K562 (cell line): ENCODE data around the gene ATG4D. TPM values are rescaled to one million over a fixed set of nuclear protein-coding genes. Genes with fewer than 3 reads are reported as not detected.

ENCODE experiments used
- ATAC-seq: fragments of 200-7000 bp; cut with Tn5 transposase; 3 replicates; pipeline ENCODE4 v1.9.1; 2020; ENCODE audit warnings: moderate library complexity
- BruUV-seq: library from RNA; stranded (reverse); fragments of 400-500 nt; replicated peaks from 2 replicates; lab custom pipeline; 2021; lab: Mats Ljungman, UMichigan
- CTCF ChIA-PET: fragments of 300-600 bp; formaldehyde crosslinking; extraction: SDS; loops from one replicate; lab custom pipeline; 2021; ENCODE audit warnings: low intra/inter-chr PET ratio; lab: Yijun Ruan, JAX
- POLR2A ChIA-PET: fragments of 300-600, 350-650 bp; sonication (Branson Sonifier 250); formaldehyde crosslinking; extraction: SDS; loops from one replicate; lab custom pipeline; 2021; ENCODE audit warnings: antibody characterized with exemption, inconsistent platforms; lab: Yijun Ruan, JAX
- DNase-seq, 4 experiments: peaks; one replicate each; pipeline versions ENCODE4 v3.0.0 to v3.0.0-alpha.2; 2011 to 2018; ENCODE audit warnings: low spot score in 3 of 4, mixed read lengths in 3 of 4; ENCODE audit errors: extremely low read depth in 1 of 4
- FAIRE-seq: peaks from 2 replicates; lab custom pipeline; 2011; peaks lifted over from hg19 to GRCh38; lab: Jason Lieb, UNC
- H2AFZ ChIP-seq: 2 replicates; pipeline ENCODE4 v1.6.0; 2011; ENCODE audit warnings: low read depth, low read length, control low read depth, inconsistent platforms
- H3K27ac ChIP-seq: fragments of 200-600 bp; 3 replicates; pipeline ENCODE4 v1.8.0; 2011; ENCODE audit warnings: low read depth, mild to moderate bottlenecking, control low read depth, inconsistent platforms, low read length, moderate library complexity, mixed read lengths; ENCODE audit errors: extremely low read depth
- H3K27me3 ChIP-seq, 2 experiments: fragments of 300-600 bp in 1 of 2; 2 replicates in 1 of 2; 3 replicates in 1 of 2; pipeline versions ENCODE4 v1.6.0 to v1.8.0; 2011; ENCODE audit warnings: inconsistent platforms in 2 of 2, low read length in 2 of 2, mild to moderate bottlenecking in 1 of 2, mixed read lengths in 1 of 2, moderate library complexity in 1 of 2; ENCODE audit not compliant: control insufficient read depth in 2 of 2, insufficient read depth in 2 of 2
- H3K36me3 ChIP-seq: fragments of 300-600 bp; 3 replicates; pipeline ENCODE4 v1.8.0; 2011; ENCODE audit warnings: mild to moderate bottlenecking, low read length, inconsistent platforms; ENCODE audit not compliant: control insufficient read depth, insufficient read depth
- H3K4me1 ChIP-seq, 2 experiments: fragments of 200-600 bp in 1 of 2; replicated peaks in 1 of 2; 2 replicates in 1 of 2; 3 replicates in 1 of 2; pipeline versions ENCODE4 v1.5.1 to v1.8.0; 2011; ENCODE audit warnings: inconsistent platforms in 2 of 2, low read length in 2 of 2, mild to moderate bottlenecking in 1 of 2, mixed read lengths in 1 of 2, moderate library complexity in 1 of 2; ENCODE audit not compliant: control insufficient read depth in 2 of 2, insufficient read depth in 2 of 2
- H3K4me2 ChIP-seq: 2 replicates; pipeline ENCODE4 v1.6.1; 2011; ENCODE audit warnings: low read length, control low read depth, inconsistent platforms, mixed read lengths; ENCODE audit not compliant: insufficient read depth
- H3K4me3 ChIP-seq: fragments of 200-600 bp; sonication (generic), shearing (Covaris generic); 2 replicates; pipeline ENCODE4 v1.5.1; 2016; ENCODE audit warnings: control low read depth, inconsistent platforms
- H3K79me2 ChIP-seq: fragments of 200-600 bp; 3 replicates; pipeline ENCODE4 v1.8.0; 2011; ENCODE audit warnings: low read length, inconsistent platforms; ENCODE audit not compliant: control insufficient read depth, insufficient read depth
- H3K9ac ChIP-seq, 2 experiments: 2 replicates each; pipeline versions ENCODE4 v1.6.0 to v1.6.1; 2011; ENCODE audit warnings: low read depth in 2 of 2, low read length in 2 of 2, control low read depth in 1 of 2, inconsistent platforms in 1 of 2, mild to moderate bottlenecking in 1 of 2, mixed read lengths in 1 of 2; ENCODE audit not compliant: insufficient read depth in 1 of 2
- H3K9me1 ChIP-seq: one replicate; pipeline ENCODE4 v1.6.0; 2011; ENCODE audit warnings: inconsistent platforms, mild to moderate bottlenecking, low read length, moderate library complexity; ENCODE audit not compliant: control insufficient read depth, insufficient read depth
- H3K9me3 ChIP-seq: replicated peaks from 2 replicates; pipeline ENCODE4 v1.5.1; 2011; ENCODE audit warnings: low read depth, low read length, inconsistent platforms; ENCODE audit not compliant: control insufficient read depth, insufficient read depth
- H4K20me1 ChIP-seq: replicated peaks from 2 replicates; pipeline ENCODE4 v1.6.1; 2011; ENCODE audit warnings: low read length, inconsistent platforms, mixed read lengths; ENCODE audit not compliant: control insufficient read depth, insufficient read depth
- MLLT1 ChIP-seq, 2 experiments: fragments of 450-650 bp; IDR thresholded peaks; 2 replicates each; pipeline ENCODE4 v1.6.1; 2016
- POU5F1 ChIP-seq: fragments of 150-350 bp; IDR thresholded peaks from 2 replicates; pipeline ENCODE4 v1.6.1; 2014; ENCODE audit warnings: borderline replicate concordance, low read length, low read depth, mild to moderate bottlenecking; ENCODE audit not compliant: partially characterized antibody
- RBFOX2 ChIP-seq: fragments of 200-400 bp; formaldehyde crosslinking; IDR thresholded peaks from 2 replicates; pipeline ENCODE4 v1.6.1; 2017; ENCODE audit warnings: low read depth, mild to moderate bottlenecking, low read length, moderate library complexity
- RBM22 ChIP-seq: fragments of 200-400 bp; formaldehyde crosslinking; IDR thresholded peaks from 2 replicates; pipeline ENCODE4 v1.6.1; 2018; ENCODE audit warnings: low read length, low read depth; ENCODE audit not compliant: poor library complexity, severe bottlenecking
- SIRT6 ChIP-seq: IDR thresholded peaks from one replicate; pipeline ENCODE4 v1.6.1; 2012; ENCODE audit warnings: low read depth, mild to moderate bottlenecking, control low read depth, inconsistent platforms, low read length, moderate library complexity
- SMARCC2 ChIP-seq: fragments of 450-650 bp; IDR thresholded peaks from 2 replicates; pipeline ENCODE4 v1.6.1; 2017; ENCODE audit warnings: antibody characterized with exemption, moderate library complexity, mild to moderate bottlenecking, low read depth
- ZBTB33 ChIP-seq: sonication (generic); formaldehyde crosslinking; IDR thresholded peaks from 2 replicates; pipeline ENCODE4 v1.8.1; 2023; ENCODE audit warnings: mild to moderate bottlenecking, missing genetic modification reagents
- ZNF175 ChIP-seq: fragments of 200-800 bp; sonication (Bioruptor generic); IDR thresholded peaks from 2 replicates; pipeline ENCODE4 v1.6.1; 2016; ENCODE audit warnings: low read depth, mild to moderate bottlenecking, missing genetic modification characterization, missing compliant biosample characterization
- ZNF280B ChIP-seq: fragments of 250-450 bp; sonication (Bioruptor Pico); IDR thresholded peaks from 2 replicates; pipeline ENCODE4 v1.5.1; 2021; ENCODE audit warnings: mild to moderate bottlenecking
- ZNF778 ChIP-seq: fragments of 450-650 bp; formaldehyde crosslinking; IDR thresholded peaks from 2 replicates; pipeline ENCODE4 v1.4.0; 2020; ENCODE audit warnings: mild to moderate bottlenecking, moderate library complexity
- WGBS: fragments of 100-300 bp; shearing (Covaris generic); methylation state at CpG from one replicate; pipeline ENCODE4 v1.1.6; 2016; ENCODE audit warnings: low coverage, mixed read lengths; ENCODE audit not compliant: insufficient coverage; ENCODE audit errors: missing lambda C conversion rate; 5-methylcytosine and 5-hydroxymethylcytosine counted together
- in situ Hi-C: fragments of 300-500 bp; cut with MboI; formaldehyde crosslinking; loops from 4 replicates; pipeline ENCODE4 v1.15.0; 2018; ENCODE audit warnings: inconsistent platforms, mixed read lengths
- intact Hi-C: fragments of 100-400 bp; cut with micrococcal nuclease; formaldehyde crosslinking; loops from 2 replicates; pipeline ENCODE4 v1.14.2; 2022
- polyA plus RNA-seq, 8 experiments: library from polyadenylated mRNA; depleted of rRNA in 4 of 8; stranded (reverse) in 5 of 8; unstranded in 3 of 8; fragments of >200 nt; fragmentation: Nextera tagmentation in 2 of 8; fragmentation: Illumina TruSeq in 1 of 8; extraction: Ambion mirVana in 2 of 8; extraction: Trizol in 1 of 8; gene quantifications; 2 replicates each; pipeline versions ENCODE4 v1.2.1 to v1.2.3, GENCODE V29; 2011 to 2014; ENCODE audit warnings: inconsistent platforms in 1 of 8, missing spikeins in 1 of 8
- total RNA-seq, 7 experiments: library from RNA; depleted of rRNA in 6 of 7; stranded (reverse); fragments of >200 nt in 6 of 7; fragmentation: Illumina TruSeq in 2 of 7; extraction: Trizol in 2 of 7; gene quantifications; 2 replicates each; pipeline versions ENCODE4 v1.2.1 to v1.2.3, GENCODE V29; 2011 to 2021; ENCODE audit warnings: low replicate concordance in 1 of 7
- TF ChIP-seq, protein P1 (sequence below): sonication (generic); formaldehyde crosslinking; IDR thresholded peaks from 2 replicates; pipeline ENCODE4 v1.8.1; 2023; ENCODE audit warnings: mild to moderate bottlenecking, missing genetic modification reagents

ATG4D gene
- total and polyA plus RNA-seq, 9 of the 15 experiments (the other 6 are each of a cell fraction or from before 2014, with no cell fraction given): 0.51 to 66.1 (median 22.9) TPM

- no peak for TF ChIP-seq ZNF280B (CRISPR knock-in tag)
These were observed 9.5 kb downstream of the ATG4D start (continued) for GRCh38 chr19:10553087-10553667.

DNA sequence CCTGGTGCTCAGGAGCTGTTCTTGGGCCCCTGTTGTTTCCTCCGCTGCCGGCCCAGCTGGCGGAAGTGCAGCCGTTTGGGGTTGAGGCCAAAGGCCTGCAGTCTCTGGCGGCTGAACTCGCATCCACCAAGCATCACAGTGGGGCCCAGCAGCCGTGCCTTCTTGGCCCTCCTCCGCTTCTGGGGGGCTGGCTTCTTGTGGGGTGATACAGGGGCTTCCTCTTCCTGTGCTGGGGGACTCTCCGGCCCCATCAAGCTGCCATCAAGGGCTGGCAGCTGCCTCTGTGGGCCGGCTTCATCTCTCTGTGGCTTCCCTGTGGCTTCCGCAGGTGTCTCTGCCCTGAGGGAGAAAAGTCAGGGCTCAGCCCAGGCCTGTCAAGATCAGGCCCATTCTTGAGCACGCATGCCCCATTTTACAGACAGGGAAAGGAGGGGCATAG is 10.3 kb downstream of the ATG4D start:
- Histone ChIP-seq H3K4me1 (peaks cover 0 to 26% of the 10 kb centered on the region in 2 experiments; a peak in 2 of 5 replicates), H3K27me3 (no peaks in the 10 kb centered on the region), H4K20me1 (peaks cover 11% of the 10 kb centered on the region; the same call in 1 of the 2 replicates), H3K9me1 (no peaks in the 10 kb centered on the region), H3K9me3 (peaks cover 3% of the 10 kb centered on the region), H3K4me2 (no peak overlapping the region), H3K36me3 (peaks cover 93% of the 10 kb centered on the region), H3K27ac (no peak overlapping the region), H3K4me3 (no peak overlapping the region), H3K79me2 (no peaks in the 10 kb centered on the region), H3K9ac (0 out of 4 replicates have a peak overlapping the region, but pooled peaks of 1 of the 2 experiments have one; percentile 8), H2AFZ (no peak overlapping the region)
- CTCF ChIA-PET: no interaction called here
- intact Hi-C loops: no loop called here
- BruUV-seq: no TSS peak
- POLR2A ChIA-PET: interaction anchor here (1.0 to 2.2 kb wide), 7 partner anchors 8 to 16 kb away, joined by 3 to 9 read pairs (median 4); partner anchors contain the start of genes CDKN2D and KRI1
- ATAC-seq (peak; percentile 5; the same call in 1 of the 3 replicates), FAIRE-seq (no peak), DNase-seq (no peak)
- in situ Hi-C loops: no loop called here
- WGBS: 80% methylated on average over 12 of the region's 12 CpGs
- TF ChIP-seq ZNF175 (CRISPR knock-in tag) (no peak), MLLT1 (IDR thresholded peaks at IDR 0.05) (no peak), POU5F1 (no peak), RBFOX2 (peak; percentile 68), ZBTB33 (CRISPR knock-in tag) (peak; percentile 89), SMARCC2 (no peak), ZNF778 (no peak), RBM22 (peak; percentile 90), SIRT6 (no peak)
- TF ChIP-seq, protein P1, sequence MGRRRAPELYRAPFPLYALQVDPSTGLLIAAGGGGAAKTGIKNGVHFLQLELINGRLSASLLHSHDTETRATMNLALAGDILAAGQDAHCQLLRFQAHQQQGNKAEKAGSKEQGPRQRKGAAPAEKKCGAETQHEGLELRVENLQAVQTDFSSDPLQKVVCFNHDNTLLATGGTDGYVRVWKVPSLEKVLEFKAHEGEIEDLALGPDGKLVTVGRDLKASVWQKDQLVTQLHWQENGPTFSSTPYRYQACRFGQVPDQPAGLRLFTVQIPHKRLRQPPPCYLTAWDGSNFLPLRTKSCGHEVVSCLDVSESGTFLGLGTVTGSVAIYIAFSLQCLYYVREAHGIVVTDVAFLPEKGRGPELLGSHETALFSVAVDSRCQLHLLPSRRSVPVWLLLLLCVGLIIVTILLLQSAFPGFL: no peak
